Endodermal cell (in vitro differentiated cells): ENCODE measurements around the gene UMODL1. TPM values are rescaled to one million over a fixed set of nuclear protein-coding genes. Genes with fewer than 3 reads are reported as not detected.

ENCODE experiments used
- DNase-seq: peaks from one replicate; pipeline ENCODE4 v3.0.0-alpha.2; 2017
- H3K27ac ChIP-seq: 2 replicates; pipeline ENCODE4 v1.5.1; 2013; ENCODE audit warnings: mild to moderate bottlenecking, low read depth, low read length, moderate library complexity
- H3K27me3 ChIP-seq: 2 replicates; pipeline ENCODE4 v1.6.1; 2013; ENCODE audit warnings: mild to moderate bottlenecking, low read length, moderate library complexity; ENCODE audit not compliant: insufficient read depth, control insufficient read depth, poor library complexity, severe bottlenecking
- H3K36me3 ChIP-seq: 2 replicates; pipeline ENCODE4 v1.7.0; 2013; ENCODE audit warnings: mild to moderate bottlenecking, low read length, moderate library complexity; ENCODE audit not compliant: control insufficient read depth, insufficient read depth
- H3K4me1 ChIP-seq: one replicate; pipeline ENCODE4 v1.7.0; 2013; ENCODE audit warnings: low read length; ENCODE audit not compliant: control insufficient read depth, insufficient read depth
- H3K4me3 ChIP-seq: 2 replicates; pipeline ENCODE4 v1.5.1; 2013; ENCODE audit warnings: mild to moderate bottlenecking, low read length, moderate library complexity
- H3K9ac ChIP-seq: 2 replicates; pipeline ENCODE4 v1.6.1; 2013; ENCODE audit warnings: mild to moderate bottlenecking, low read length, moderate library complexity; ENCODE audit not compliant: poor library complexity, severe bottlenecking; ENCODE audit errors: extremely low read depth
- H3K9me3 ChIP-seq: 2 replicates; pipeline ENCODE4 v1.6.1; 2013; ENCODE audit warnings: mild to moderate bottlenecking, low read length, moderate library complexity; ENCODE audit not compliant: control insufficient read depth
- H3K27ac Mint-ChIP-seq: 2 replicates; pipeline ENCODE4 v1.8.0; 2020; ENCODE audit warnings: mixed read lengths
- H3K27me3 Mint-ChIP-seq: 2 replicates; pipeline ENCODE4 v1.8.0; 2021; ENCODE audit warnings: mild to moderate bottlenecking, mixed read lengths; ENCODE audit not compliant: insufficient read depth
- H3K36me3 Mint-ChIP-seq: 2 replicates; pipeline ENCODE4 v1.8.0; 2020; ENCODE audit warnings: low read depth, mixed read lengths
- H3K4me1 Mint-ChIP-seq: 2 replicates; pipeline ENCODE4 v1.8.0; 2020; ENCODE audit warnings: mixed read lengths
- H3K4me3 Mint-ChIP-seq: 2 replicates; pipeline ENCODE4 v1.8.0; 2020; ENCODE audit warnings: mild to moderate bottlenecking, moderate library complexity, mixed read lengths
- H3K9me3 Mint-ChIP-seq: 2 replicates; pipeline ENCODE4 v1.8.0; 2020; ENCODE audit warnings: mild to moderate bottlenecking, mixed read lengths
- CTCF ChIP-seq: fragments of 200-600 bp; sonication (generic); conservative IDR thresholded peaks from 2 replicates; pipeline ENCODE4 v1.5.0; 2021; ENCODE audit warnings: antibody characterized with exemption, mild to moderate bottlenecking
- WGBS, 2 experiments: methylation state at CpG; one replicate each; pipeline versions ENCODE4 v1.1.5 to v1.1.7; 2013; ENCODE audit warnings: missing lambda C conversion rate in 2 of 2, mixed read lengths in 1 of 2; ENCODE audit not compliant: insufficient coverage in 1 of 2, insufficient read length in 1 of 2; 5-methylcytosine and 5-hydroxymethylcytosine counted together
- total RNA-seq, 2 donors: library from RNA; stranded (reverse); fragmentation: NEBNext Ultra II Directional in 1 of 2; extraction: Animal tissue kit (Norgen Biotek cat#: 25700) in 1 of 2; gene quantifications; 2 replicates in 1 of 2; 3 replicates in 1 of 2; pipeline ENCODE4 v1.2.1, GENCODE V29; 2021

The UMODL1 gene
- total RNA-seq, 2 donors from 2014 or later = 0.24 to 0.49 TPM

GRCh38 chr21:42097274-42097673, 26.2 kb downstream of the UMODL1 start:
- no peak overlapping the region for H3K27ac ChIP-seq

GRCh38 chr21:42097860-42098454, 26.8 kb downstream of the UMODL1 start:
- Mint-ChIP-seq H3K27me3 (peaks cover 4% of the 10 kb centered on the region), H3K4me1 (no peaks in the 10 kb centered on the region), H3K4me3 (no peak overlapping the region), H3K36me3 (no peaks in the 10 kb centered on the region), H3K9me3 (peaks cover 23% of the 10 kb centered on the region), H3K27ac (no peak overlapping the region)
- H3K36me3 ChIP-seq = no peaks in the 10 kb centered on the region
- no peaks in the 10 kb centered on the region for H3K27me3 ChIP-seq
- no peaks in the 10 kb centered on the region for H3K4me1 ChIP-seq
- 80 to 85% methylated on average over 4 to 8 of the region's 8 CpGs for WGBS, 2 experiments
- peaks cover 18% of the 10 kb centered on the region for H3K9me3 ChIP-seq
- no peak overlapping the region for H3K4me3 ChIP-seq
- no peak for TF ChIP-seq CTCF
- no peak for DNase-seq
- H3K27ac ChIP-seq = no peak overlapping the region
- no peak overlapping the region for H3K9ac ChIP-seq

More at GRCh38 chr21:42097274-42097673, 26.2 kb downstream of the UMODL1 start:
- WGBS, 2 experiments = 95 to 100% methylated on average over 2 to 3 of the region's 3 CpGs
- TF ChIP-seq CTCF = no peak
- no peaks in the 10 kb centered on the region for H3K4me1 Mint-ChIP-seq
- peaks cover 18% of the 10 kb centered on the region for H3K9me3 ChIP-seq
- H3K27me3 ChIP-seq = no peaks in the 10 kb centered on the region
- no peak overlapping the region for H3K4me3 ChIP-seq
- no peak for DNase-seq
- no peaks in the 10 kb centered on the region for H3K36me3 Mint-ChIP-seq
- no peak overlapping the region for H3K9ac ChIP-seq
- H3K27me3 Mint-ChIP-seq = peaks cover 4% of the 10 kb centered on the region
- H3K36me3 ChIP-seq = no peaks in the 10 kb centered on the region
- no peak overlapping the region for H3K4me3 Mint-ChIP-seq
- no peak overlapping the region for H3K27ac Mint-ChIP-seq
- no peaks in the 10 kb centered on the region for H3K4me1 ChIP-seq
- peaks cover 23% of the 10 kb centered on the region for H3K9me3 Mint-ChIP-seq

GRCh38 chr21:42098957-42099505, 27.9 kb downstream of the UMODL1 start:
- H3K4me3 Mint-ChIP-seq = no peak overlapping the region

More at GRCh38 chr21:42098957-42099505, 27.9 kb downstream of the UMODL1 start:
- Mint-ChIP-seq H3K36me3 (no peaks in the 10 kb centered on the region), H3K9me3 (peaks cover 16% of the 10 kb centered on the region), H3K27me3 (peaks cover 8% of the 10 kb centered on the region), H3K27ac (no peak overlapping the region), H3K4me1 (no peaks in the 10 kb centered on the region)
- no peak overlapping the region for H3K27ac ChIP-seq
- no peaks in the 10 kb centered on the region for H3K36me3 ChIP-seq
- H3K27me3 ChIP-seq = no peaks in the 10 kb centered on the region
- no peak overlapping the region for H3K4me3 ChIP-seq
- no peak overlapping the region for H3K9ac ChIP-seq
- peaks cover 18% of the 10 kb centered on the region for H3K9me3 ChIP-seq
- no peaks in the 10 kb centered on the region for H3K4me1 ChIP-seq
- WGBS, 2 experiments = 85 to 89% methylated on average over 12 to 21 of the region's 21 CpGs
- DNase-seq = no peak
- no peak for TF ChIP-seq CTCF
